ENCODE results near the gene F13B.
A peak's percentile ranks its signal among the peaks of the same experiment; 100 is the strongest.
"Not testable (repeated sequence)": the region's sequence is repeated elsewhere in the genome, so short reads cannot be mapped to it uniquely, and the experiment has no call there.

F13B gene

GRCh38 chr1:197003132-197003531, 63.9 kb downstream of the F13B start:
- no peaks in the 10 kb centered on the region for H3K27me3 ChIP-seq (ENCODE audit: insufficient read depth, low read length)
- no peak overlapping the region for H3K9ac ChIP-seq (ENCODE audit: low read depth, low read length)
- no peaks in the 10 kb centered on the region for H3K9me3 ChIP-seq (ENCODE audit: insufficient read depth, low read depth, low read length)
- no peak overlapping the region for H3K4me3 ChIP-seq (ENCODE audit: low read length)
- H3K4me1 ChIP-seq (ENCODE audit: insufficient read depth, low read length) = no peaks in the 10 kb centered on the region
- no peak overlapping the region for H3K27ac ChIP-seq (ENCODE audit: low read length)
- no peaks in the 10 kb centered on the region for H3K36me3 ChIP-seq (ENCODE audit: insufficient read depth, low read depth, low read length)

- Histone ChIP-seq H3K27ac (ENCODE audit: low read length) (no peak overlapping the region), H3K27me3 (ENCODE audit: insufficient read depth, low read length) (no peaks in the 10 kb centered on the region), H3K4me1 (ENCODE audit: insufficient read depth, low read length) (no peaks in the 10 kb centered on the region)
Observed at GRCh38 chr1:197001828-197002227, 65.2 kb downstream of the F13B start.

GRCh38 chr1:196997423-196997822, 69.6 kb downstream of the F13B start:
- Histone ChIP-seq H3K36me3 (ENCODE audit: insufficient read depth, low read depth, low read length) (no peaks in the 10 kb centered on the region), H3K27me3 (ENCODE audit: insufficient read depth, low read length) (no peaks in the 10 kb centered on the region), H3K9ac (ENCODE audit: low read depth, low read length) (no peak overlapping the region), H3K4me1 (ENCODE audit: insufficient read depth, low read length) (no peaks in the 10 kb centered on the region), H3K27ac (ENCODE audit: low read length) (no peak overlapping the region), H3K4me3 (ENCODE audit: low read length) (no peak overlapping the region), H3K9me3 (ENCODE audit: insufficient read depth, low read depth, low read length) (no peaks in the 10 kb centered on the region)

More at GRCh38 chr1:197001828-197002227, 65.2 kb downstream of the F13B start:
- Histone ChIP-seq H3K36me3 (ENCODE audit: insufficient read depth, low read depth, low read length) (no peaks in the 10 kb centered on the region), H3K9me3 (ENCODE audit: insufficient read depth, low read depth, low read length) (no peaks in the 10 kb centered on the region), H3K4me3 (ENCODE audit: low read length) (no peak overlapping the region), H3K9ac (ENCODE audit: low read depth, low read length) (no peak overlapping the region)

- Histone ChIP-seq H3K4me1 (ENCODE audit: insufficient read depth, low read length) (peaks cover 4% of the 10 kb centered on the region; the same call in 1 of the 2 replicates), H3K27ac (ENCODE audit: low read length) (no peak overlapping the region), H3K36me3 (ENCODE audit: insufficient read depth, low read depth, low read length) (no peaks in the 10 kb centered on the region), H3K9ac (ENCODE audit: low read depth, low read length) (no peak overlapping the region), H3K4me3 (ENCODE audit: low read length) (no peak overlapping the region), H3K9me3 (ENCODE audit: insufficient read depth, low read depth, low read length) (no peaks in the 10 kb centered on the region), H3K27me3 (ENCODE audit: insufficient read depth, low read length) (no peaks in the 10 kb centered on the region)
Observed at GRCh38 chr1:196993916-196994315, 73.1 kb downstream of the F13B start.

- not testable (repeated sequence) for H3K27ac ChIP-seq (ENCODE audit: low read length); H3K36me3 ChIP-seq (ENCODE audit: insufficient read depth, low read depth, low read length); H3K9ac ChIP-seq (ENCODE audit: low read depth, low read length); H3K27me3 ChIP-seq (ENCODE audit: insufficient read depth, low read length); H3K4me1 ChIP-seq (ENCODE audit: insufficient read depth, low read length); H3K9me3 ChIP-seq (ENCODE audit: insufficient read depth, low read depth, low read length)
- H3K4me3 ChIP-seq (ENCODE audit: low read length) = peak overlapping the region; percentile 28; the same call in 1 of the 2 replicates
Observed at GRCh38 chr1:196991919-196992651, 75.0 kb downstream of the F13B start.

Measured in iPS-20b (cell line).